PC-3 (cell line): ENCODE data around the gene DHX38. TPM values are rescaled to one million over a fixed set of nuclear protein-coding genes. Genes with fewer than 3 reads are reported as not detected.

Source experiments
- ATAC-seq: fragments of 200-7000 bp; cut with Tn5 transposase; 2 replicates; pipeline ENCODE4 v1.9.1; 2020; ENCODE audit warnings: mild to moderate bottlenecking, moderate library complexity
- BruUV-seq: library from RNA; stranded (reverse); fragments of 400-500 nt; replicated peaks from 2 replicates; lab custom pipeline; 2021; lab: Mats Ljungman, UMichigan
- CTCF ChIA-PET: fragments of 300-600 bp; sonication (Branson Sonifier 250); formaldehyde crosslinking; loops from one replicate; lab custom pipeline; 2022; ENCODE audit warnings: antibody characterized with exemption; lab: Charles Lee
- POLR2A ChIA-PET: fragments of 300-600 bp; sonication (Branson Sonifier 250); formaldehyde crosslinking; loops from one replicate; lab custom pipeline; 2022; ENCODE audit warnings: antibody characterized with exemption; ENCODE audit not compliant: unreplicated experiment; lab: Charles Lee
- DNase-seq: peaks from one replicate; pipeline ENCODE4 v3.0.0-alpha.2; 2015
- H2AFZ ChIP-seq: fragments of 300-600 bp; sonication (generic); 2 replicates; pipeline ENCODE4 v1.6.0; 2016; ENCODE audit warnings: antibody characterized with exemption, low read length
- H3F3A ChIP-seq: fragments of 300-600 bp; sonication (generic); one replicate; pipeline ENCODE4 v1.6.0; 2017; ENCODE audit warnings: antibody characterized with exemption, low read length, control low read depth, mild to moderate bottlenecking; ENCODE audit not compliant: unreplicated experiment
- H3K27ac ChIP-seq: fragments of 300-600 bp; sonication (generic); 2 replicates; pipeline ENCODE4 v1.5.1; 2016; ENCODE audit warnings: mild to moderate bottlenecking, low read length
- H3K27me3 ChIP-seq: fragments of 300-600 bp; sonication (generic); 2 replicates; pipeline ENCODE4 v1.6.1; 2016; ENCODE audit warnings: low read length, mixed read lengths
- H3K36me3 ChIP-seq: fragments of 300-600 bp; sonication (generic); 2 replicates; pipeline ENCODE4 v1.6.1; 2016; ENCODE audit warnings: low read depth, mixed run types, low read length, mixed read lengths
- H3K4me1 ChIP-seq: fragments of 300-600 bp; sonication (generic); 2 replicates; pipeline ENCODE4 v1.5.1; 2016; ENCODE audit warnings: low read length; ENCODE audit not compliant: insufficient read depth
- H3K4me2 ChIP-seq: fragments of 300-600 bp; sonication (generic); 2 replicates; pipeline ENCODE4 v1.6.0; 2016; ENCODE audit warnings: low read length
- H3K4me3 ChIP-seq: fragments of 300-600 bp; sonication (generic); 2 replicates; pipeline ENCODE4 v1.5.1; 2016; ENCODE audit warnings: mild to moderate bottlenecking, low read length, mixed read lengths
- H3K79me2 ChIP-seq: fragments of 300-600 bp; sonication (generic); 2 replicates; pipeline ENCODE4 v1.6.1; 2017; ENCODE audit warnings: low read length, mixed read lengths
- H3K9ac ChIP-seq: fragments of 300-600 bp; sonication (generic); 2 replicates; pipeline ENCODE4 v1.6.0; 2016; ENCODE audit warnings: mild to moderate bottlenecking, low read length
- H3K9me2 ChIP-seq: fragments of 300-600 bp; sonication (generic); replicated peaks from 2 replicates; pipeline ENCODE4 v1.6.1; 2016; ENCODE audit warnings: mixed run types, low read length, mixed read lengths
- H3K9me3 ChIP-seq: fragments of 300-600 bp; sonication (generic); 2 replicates; pipeline ENCODE4 v1.6.1; 2016; ENCODE audit warnings: low read length, mixed read lengths
- H4K20me1 ChIP-seq: fragments of 300-600 bp; sonication (generic); 2 replicates; pipeline ENCODE4 v1.6.1; 2016; ENCODE audit warnings: low read length, mixed read lengths
- EZH2 ChIP-seq: fragments of 300-600 bp; sonication (generic); IDR thresholded peaks from one replicate; pipeline ENCODE4 v1.6.1; 2017; ENCODE audit warnings: antibody characterized with exemption, mild to moderate bottlenecking, low read length; ENCODE audit not compliant: unreplicated experiment
- EZH2phosphoT487 ChIP-seq: fragments of 300-600 bp; sonication (generic); IDR thresholded peaks from 2 replicates; pipeline ENCODE4 v1.6.1; 2018; ENCODE audit warnings: mild to moderate bottlenecking, antibody characterized with exemption, low read length, borderline replicate concordance
- intact Hi-C: fragments of 100-400 bp; cut with micrococcal nuclease; formaldehyde crosslinking; loops from 2 replicates; pipeline ENCODE4 v1.9.0; 2023
- total RNA-seq: library from RNA; depleted of rRNA; stranded (reverse); fragments of >200 nt; gene quantifications from 2 replicates; pipeline ENCODE4 v1.2.3, GENCODE V29; 2014
- TF ChIP-seq, protein P1 (sequence below): fragments of 300-600 bp; sonication (generic); conservative IDR thresholded peaks from 2 replicates; pipeline ENCODE4 v1.5.1; 2017; ENCODE audit warnings: antibody characterized with exemption, low read depth, mild to moderate bottlenecking, low read length

Gene DHX38
- total RNA-seq, 1 experiment from 2014 or later, result 61.2 TPM

DNA sequence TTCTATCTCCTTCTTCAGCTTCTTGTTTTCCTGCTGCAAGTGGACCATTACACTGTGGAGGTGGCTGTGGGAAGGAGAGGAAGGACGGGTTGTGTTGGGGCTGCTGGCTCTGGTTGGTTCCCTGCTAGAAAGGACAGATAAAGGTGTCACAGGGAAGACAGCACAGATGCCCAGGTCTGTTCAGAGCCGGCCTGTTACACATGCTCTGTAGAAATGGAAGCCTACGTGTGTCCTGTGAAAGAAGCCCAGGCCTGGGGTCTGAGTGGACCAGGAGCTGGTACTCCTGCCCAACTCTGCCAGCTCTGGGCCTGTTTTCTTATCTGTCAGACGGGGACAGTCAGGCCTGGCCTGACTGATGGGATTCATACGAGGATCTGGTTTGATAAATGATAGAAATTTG lies 26.4 kb downstream of the DHX38 start:
- no peak overlapping the region for H3K27ac ChIP-seq
- DNase-seq, result no peak
- POLR2A ChIA-PET, result no interaction called here
- H3K27me3 ChIP-seq, result no peaks in the 10 kb centered on the region
- no peaks in the 10 kb centered on the region for H3K36me3 ChIP-seq
- H3K9ac ChIP-seq, result no peak overlapping the region
- no peaks in the 10 kb centered on the region for H3K9me2 ChIP-seq
- CTCF ChIA-PET, result no interaction called here
- H3K79me2 ChIP-seq, result no peaks in the 10 kb centered on the region
- no peaks in the 10 kb centered on the region for H4K20me1 ChIP-seq
- no peak overlapping the region for H3K4me2 ChIP-seq
- H3K4me1 ChIP-seq, result no peaks in the 10 kb centered on the region
- intact Hi-C loops, result loop anchor here (10.0 kb wide), 1 partner anchor 1755 kb away; no protein-coding TSS in a partner anchor
- TF ChIP-seq EZH2, result no peak
- no peak overlapping the region for H2AFZ ChIP-seq
- no TSS peak for BruUV-seq
- ATAC-seq, result no peak
- H3K9me3 ChIP-seq, result no peaks in the 10 kb centered on the region
- no peaks in the 10 kb centered on the region for H3F3A ChIP-seq
- H3K4me3 ChIP-seq, result no peak overlapping the region

- intact Hi-C loops, result loop anchor here (10.0 kb wide), 1 partner anchor 1752 kb away; no protein-coding TSS in a partner anchor
- Histone ChIP-seq H3K27me3 (no peaks in the 10 kb centered on the region), H2AFZ (no peak overlapping the region), H3K79me2 (no peaks in the 10 kb centered on the region), H3K36me3 (no peaks in the 10 kb centered on the region), H3F3A (no peaks in the 10 kb centered on the region), H3K4me2 (no peak overlapping the region), H3K27ac (no peak overlapping the region), H3K9me2 (no peaks in the 10 kb centered on the region), H3K4me1 (no peaks in the 10 kb centered on the region), H4K20me1 (no peaks in the 10 kb centered on the region), H3K4me3 (no peak overlapping the region), H3K9me3 (no peaks in the 10 kb centered on the region), H3K9ac (no peak overlapping the region)
- ChIA-PET CTCF (no interaction called here), POLR2A (no interaction called here)
- no peak for TF ChIP-seq EZH2phosphoT487
- TF ChIP-seq, protein P1, sequence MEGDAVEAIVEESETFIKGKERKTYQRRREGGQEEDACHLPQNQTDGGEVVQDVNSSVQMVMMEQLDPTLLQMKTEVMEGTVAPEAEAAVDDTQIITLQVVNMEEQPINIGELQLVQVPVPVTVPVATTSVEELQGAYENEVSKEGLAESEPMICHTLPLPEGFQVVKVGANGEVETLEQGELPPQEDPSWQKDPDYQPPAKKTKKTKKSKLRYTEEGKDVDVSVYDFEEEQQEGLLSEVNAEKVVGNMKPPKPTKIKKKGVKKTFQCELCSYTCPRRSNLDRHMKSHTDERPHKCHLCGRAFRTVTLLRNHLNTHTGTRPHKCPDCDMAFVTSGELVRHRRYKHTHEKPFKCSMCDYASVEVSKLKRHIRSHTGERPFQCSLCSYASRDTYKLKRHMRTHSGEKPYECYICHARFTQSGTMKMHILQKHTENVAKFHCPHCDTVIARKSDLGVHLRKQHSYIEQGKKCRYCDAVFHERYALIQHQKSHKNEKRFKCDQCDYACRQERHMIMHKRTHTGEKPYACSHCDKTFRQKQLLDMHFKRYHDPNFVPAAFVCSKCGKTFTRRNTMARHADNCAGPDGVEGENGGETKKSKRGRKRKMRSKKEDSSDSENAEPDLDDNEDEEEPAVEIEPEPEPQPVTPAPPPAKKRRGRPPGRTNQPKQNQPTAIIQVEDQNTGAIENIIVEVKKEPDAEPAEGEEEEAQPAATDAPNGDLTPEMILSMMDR, result no peak
- TF ChIP-seq EZH2, result no peak
- no peak for ATAC-seq
- no TSS peak for BruUV-seq
- no peak for DNase-seq
Observed at GRCh38 chr16:72122308-72122707, 28.7 kb downstream of the DHX38 start.

- Histone ChIP-seq H3K27ac (no peak overlapping the region), H3K9ac (no peak overlapping the region), H3K4me2 (no peak overlapping the region), H3K9me3 (no peaks in the 10 kb centered on the region), H4K20me1 (no peaks in the 10 kb centered on the region), H3K4me3 (no peak overlapping the region), H3K4me1 (no peaks in the 10 kb centered on the region), H2AFZ (no peak overlapping the region), H3K79me2 (no peaks in the 10 kb centered on the region), H3F3A (no peaks in the 10 kb centered on the region), H3K9me2 (no peaks in the 10 kb centered on the region), H3K36me3 (no peaks in the 10 kb centered on the region), H3K27me3 (no peaks in the 10 kb centered on the region)
- TF ChIP-seq EZH2, result no peak
- TF ChIP-seq, protein P1, result no peak
- no peak for DNase-seq
- intact Hi-C loops, result loop anchor here (10.0 kb wide), 1 partner anchor 1752 kb away; no protein-coding TSS in a partner anchor
- no peak for ATAC-seq
- no TSS peak for BruUV-seq
- POLR2A ChIA-PET, result no interaction called here
- CTCF ChIA-PET, result no interaction called here
Observed at GRCh38 chr16:72122916-72123315, 29.3 kb downstream of the DHX38 start.
